ENCODE measurements around the gene GRB14.

Gene GRB14

DNA sequence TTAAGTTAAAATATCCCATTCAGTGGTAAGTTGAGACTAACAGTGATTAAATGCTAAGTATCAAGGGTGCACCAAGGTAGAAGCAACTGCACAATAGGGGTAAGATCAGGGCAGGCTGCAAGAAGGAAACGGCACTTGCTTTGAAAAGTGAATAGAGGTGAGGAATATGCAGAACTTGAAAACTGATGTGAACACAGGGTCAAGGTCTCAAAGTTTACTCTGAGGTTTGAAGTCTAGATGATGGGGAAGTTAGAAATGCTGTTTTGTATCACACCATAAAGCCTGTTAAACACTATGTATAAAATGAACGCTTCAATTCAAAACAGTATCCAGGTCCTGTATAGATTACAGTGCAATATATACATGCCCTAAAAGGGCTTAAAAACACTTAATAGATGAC, 50.8 kb downstream of the GRB14 start:
- Histone ChIP-seq H3K9ac (ENCODE audit: low read length) (no peak overlapping the region), H3K27me3 (replicated peaks; ENCODE audit: control insufficient read depth, insufficient read depth, low read length) (no peaks in the 10 kb centered on the region), H3K9me3 (ENCODE audit: control insufficient read depth, low read length) (no peaks in the 10 kb centered on the region), H3K4me3 (ENCODE audit: low read length) (no peak overlapping the region), H3K4me1 (ENCODE audit: control insufficient read depth, insufficient read depth, low read length) (no peaks in the 10 kb centered on the region), H3K36me3 (ENCODE audit: control insufficient read depth, insufficient read depth, low read length, severe bottlenecking) (no peaks in the 10 kb centered on the region)
- no peak for DNase-seq (ENCODE audit: low read depth)

- Histone ChIP-seq H3K9ac (ENCODE audit: low read length) (no peak overlapping the region), H3K4me3 (ENCODE audit: low read length) (no peak overlapping the region), H3K27me3 (replicated peaks; ENCODE audit: control insufficient read depth, insufficient read depth, low read length) (no peaks in the 10 kb centered on the region), H3K4me1 (ENCODE audit: control insufficient read depth, insufficient read depth, low read length) (no peaks in the 10 kb centered on the region), H3K9me3 (ENCODE audit: control insufficient read depth, low read length) (no peaks in the 10 kb centered on the region), H3K36me3 (ENCODE audit: control insufficient read depth, insufficient read depth, low read length, severe bottlenecking) (no peaks in the 10 kb centered on the region)
- no peak for DNase-seq (ENCODE audit: low read depth)
Observed at GRCh38 chr2:164569378-164569777, 51.9 kb downstream of the GRB14 start.

DNA sequence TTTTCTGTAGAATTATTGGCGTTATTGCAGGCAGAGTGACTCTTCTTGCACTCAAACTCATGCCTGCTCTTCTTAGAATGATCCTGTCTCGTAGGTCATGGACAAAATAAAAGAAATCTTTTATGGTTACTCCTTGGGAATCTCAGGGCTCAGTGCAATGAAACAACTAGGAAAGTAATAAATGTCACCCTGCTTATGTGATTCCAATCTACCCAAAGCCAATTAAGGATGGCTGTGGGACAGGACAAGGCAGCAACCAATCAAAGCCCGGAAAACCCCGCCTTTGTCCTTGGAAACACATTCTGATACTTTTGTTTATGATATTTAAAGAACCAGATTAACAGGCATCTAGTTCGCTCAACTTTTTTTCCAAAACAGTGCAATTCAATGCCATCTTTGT, 53.0 kb downstream of the GRB14 start:
- Histone ChIP-seq H3K27me3 (replicated peaks; ENCODE audit: control insufficient read depth, insufficient read depth, low read length) (no peaks in the 10 kb centered on the region), H3K9ac (ENCODE audit: low read length) (no peak overlapping the region), H3K36me3 (ENCODE audit: control insufficient read depth, insufficient read depth, low read length, severe bottlenecking) (no peaks in the 10 kb centered on the region), H3K4me3 (ENCODE audit: low read length) (no peak overlapping the region), H3K4me1 (ENCODE audit: control insufficient read depth, insufficient read depth, low read length) (no peaks in the 10 kb centered on the region), H3K9me3 (ENCODE audit: control insufficient read depth, low read length) (no peaks in the 10 kb centered on the region)
- DNase-seq (ENCODE audit: low read depth), result no peak

DNA sequence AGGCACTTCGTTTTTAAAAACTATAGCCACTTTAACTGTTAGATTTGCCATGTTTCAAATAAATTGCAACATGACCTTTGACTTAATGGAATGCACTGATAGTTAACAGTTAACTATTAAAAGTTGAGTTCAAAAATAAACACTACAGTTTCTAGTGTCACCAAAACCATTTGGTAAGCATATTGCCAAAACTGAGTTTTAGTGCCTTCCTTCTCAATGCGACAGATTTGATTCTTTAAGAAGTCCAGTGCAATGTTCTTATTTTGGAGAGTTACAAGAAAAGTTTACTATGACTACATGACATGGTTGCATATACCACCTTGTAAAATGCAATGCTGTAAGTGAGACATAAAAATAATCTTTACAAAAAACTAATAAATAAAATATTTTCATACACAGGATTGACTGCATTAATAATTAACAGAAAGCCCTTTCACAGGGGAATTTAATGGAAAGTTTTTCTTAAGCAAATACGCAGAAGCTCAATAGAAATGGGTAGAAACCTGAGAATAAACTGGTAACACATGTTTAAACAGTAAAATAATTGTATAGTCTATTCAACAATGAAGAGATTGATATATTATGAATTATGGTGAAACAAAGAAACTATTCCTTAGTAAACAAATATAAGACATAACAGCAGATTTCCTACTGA, 53.8 kb downstream of the GRB14 start:
- DNase-seq (ENCODE audit: low read depth), result no peak
- Histone ChIP-seq H3K4me3 (ENCODE audit: low read length) (no peak overlapping the region), H3K36me3 (ENCODE audit: control insufficient read depth, insufficient read depth, low read length, severe bottlenecking) (no peaks in the 10 kb centered on the region), H3K4me1 (ENCODE audit: control insufficient read depth, insufficient read depth, low read length) (peaks cover 6% of the 10 kb centered on the region), H3K9me3 (ENCODE audit: control insufficient read depth, low read length) (no peaks in the 10 kb centered on the region), H3K9ac (ENCODE audit: low read length) (no peak overlapping the region), H3K27me3 (replicated peaks; ENCODE audit: control insufficient read depth, insufficient read depth, low read length) (no peaks in the 10 kb centered on the region)

- H3K9me3 ChIP-seq (ENCODE audit: control insufficient read depth, low read length), result no peaks in the 10 kb centered on the region
- H3K36me3 ChIP-seq (ENCODE audit: control insufficient read depth, insufficient read depth, low read length, severe bottlenecking), result no peaks in the 10 kb centered on the region
- peaks cover 12% of the 10 kb centered on the region for H3K4me1 ChIP-seq (ENCODE audit: control insufficient read depth, insufficient read depth, low read length)
- no peak for DNase-seq (ENCODE audit: low read depth)
- no peaks in the 10 kb centered on the region for H3K27me3 ChIP-seq (replicated peaks; ENCODE audit: control insufficient read depth, insufficient read depth, low read length)
- no peak overlapping the region for H3K4me3 ChIP-seq (ENCODE audit: low read length)
- no peak overlapping the region for H3K9ac ChIP-seq (ENCODE audit: low read length)
Observed at GRCh38 chr2:164565359-164565758, 55.9 kb downstream of the GRB14 start.

- Histone ChIP-seq H3K4me1 (ENCODE audit: control insufficient read depth, insufficient read depth, low read length) (peaks cover 30% of the 10 kb centered on the region), H3K9me3 (ENCODE audit: control insufficient read depth, low read length) (no peaks in the 10 kb centered on the region), H3K9ac (ENCODE audit: low read length) (no peak overlapping the region), H3K36me3 (ENCODE audit: control insufficient read depth, insufficient read depth, low read length, severe bottlenecking) (no peaks in the 10 kb centered on the region), H3K4me3 (ENCODE audit: low read length) (no peak overlapping the region), H3K27me3 (replicated peaks; ENCODE audit: control insufficient read depth, insufficient read depth, low read length) (no peaks in the 10 kb centered on the region)
- DNase-seq (ENCODE audit: low read depth), result no peak
Observed at GRCh38 chr2:164562666-164563065, 58.6 kb downstream of the GRB14 start.

- Histone ChIP-seq H3K4me3 (ENCODE audit: low read length) (no peak overlapping the region), H3K27me3 (replicated peaks; ENCODE audit: control insufficient read depth, insufficient read depth, low read length) (no peaks in the 10 kb centered on the region), H3K36me3 (ENCODE audit: control insufficient read depth, insufficient read depth, low read length, severe bottlenecking) (no peaks in the 10 kb centered on the region), H3K9me3 (ENCODE audit: control insufficient read depth, low read length) (no peaks in the 10 kb centered on the region), H3K4me1 (ENCODE audit: control insufficient read depth, insufficient read depth, low read length) (peaks cover 34% of the 10 kb centered on the region), H3K9ac (ENCODE audit: low read length) (no peak overlapping the region)
- DNase-seq (ENCODE audit: low read depth), result no peak
Observed at GRCh38 chr2:164561991-164562390, 59.3 kb downstream of the GRB14 start.

DNA sequence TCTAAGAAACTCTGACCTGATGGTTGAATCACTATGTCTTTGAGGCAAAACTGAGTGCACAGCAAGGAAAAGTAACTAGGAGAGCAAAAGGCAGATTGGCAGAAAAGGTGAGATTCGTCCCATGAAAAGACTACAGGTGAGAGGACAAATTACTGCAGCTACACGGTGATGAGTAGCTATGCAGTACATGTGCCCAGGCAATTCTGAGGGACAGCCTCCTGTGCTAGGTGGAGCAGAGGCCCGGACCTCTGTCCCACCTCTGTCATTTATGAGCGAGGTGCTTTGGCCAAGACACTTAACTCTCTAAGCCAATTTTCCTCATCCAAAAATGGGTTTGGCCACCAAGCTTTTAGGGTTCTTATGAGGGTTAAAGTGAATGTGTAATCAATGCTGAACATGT, 59.9 kb downstream of the GRB14 start:
- H3K36me3 ChIP-seq (ENCODE audit: control insufficient read depth, insufficient read depth, low read length, severe bottlenecking), result no peaks in the 10 kb centered on the region
- no peaks in the 10 kb centered on the region for H3K9me3 ChIP-seq (ENCODE audit: control insufficient read depth, low read length)
- no peak overlapping the region for H3K9ac ChIP-seq (ENCODE audit: low read length)
- H3K4me1 ChIP-seq (ENCODE audit: control insufficient read depth, insufficient read depth, low read length), result peaks cover 34% of the 10 kb centered on the region
- no peak overlapping the region for H3K4me3 ChIP-seq (ENCODE audit: low read length)
- DNase-seq (ENCODE audit: low read depth), result no peak
- no peaks in the 10 kb centered on the region for H3K27me3 ChIP-seq (replicated peaks; ENCODE audit: control insufficient read depth, insufficient read depth, low read length)

DNA sequence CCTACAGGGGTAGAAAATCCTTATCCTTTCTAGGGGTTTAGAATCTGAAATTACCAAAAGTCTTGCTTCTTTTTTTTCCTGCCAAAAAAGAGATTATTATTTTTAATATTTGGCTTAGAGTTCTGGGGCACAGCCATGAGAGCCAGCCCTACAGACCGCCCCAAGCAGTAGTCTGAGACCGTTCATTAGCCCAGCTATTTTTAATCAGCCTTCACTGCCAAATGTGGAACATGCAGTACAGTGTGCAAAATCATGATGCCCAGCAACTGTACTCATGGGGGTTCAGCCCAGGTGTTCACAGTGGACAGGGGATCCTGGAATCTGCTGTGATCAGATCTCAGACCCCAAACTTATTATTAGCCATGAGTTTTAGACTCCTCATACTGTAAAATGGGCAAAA, 60.4 kb downstream of the GRB14 start:
- H3K36me3 ChIP-seq (ENCODE audit: control insufficient read depth, insufficient read depth, low read length, severe bottlenecking), result no peaks in the 10 kb centered on the region
- no peak overlapping the region for H3K4me3 ChIP-seq (ENCODE audit: low read length)
- peak overlapping the region; percentile 2 for H3K9ac ChIP-seq (ENCODE audit: low read length)
- peaks cover 34% of the 10 kb centered on the region for H3K4me1 ChIP-seq (ENCODE audit: control insufficient read depth, insufficient read depth, low read length)
- DNase-seq (ENCODE audit: low read depth), result no peak
- H3K27me3 ChIP-seq (replicated peaks; ENCODE audit: control insufficient read depth, insufficient read depth, low read length), result no peaks in the 10 kb centered on the region
- H3K9me3 ChIP-seq (ENCODE audit: control insufficient read depth, low read length), result no peaks in the 10 kb centered on the region

DNA sequence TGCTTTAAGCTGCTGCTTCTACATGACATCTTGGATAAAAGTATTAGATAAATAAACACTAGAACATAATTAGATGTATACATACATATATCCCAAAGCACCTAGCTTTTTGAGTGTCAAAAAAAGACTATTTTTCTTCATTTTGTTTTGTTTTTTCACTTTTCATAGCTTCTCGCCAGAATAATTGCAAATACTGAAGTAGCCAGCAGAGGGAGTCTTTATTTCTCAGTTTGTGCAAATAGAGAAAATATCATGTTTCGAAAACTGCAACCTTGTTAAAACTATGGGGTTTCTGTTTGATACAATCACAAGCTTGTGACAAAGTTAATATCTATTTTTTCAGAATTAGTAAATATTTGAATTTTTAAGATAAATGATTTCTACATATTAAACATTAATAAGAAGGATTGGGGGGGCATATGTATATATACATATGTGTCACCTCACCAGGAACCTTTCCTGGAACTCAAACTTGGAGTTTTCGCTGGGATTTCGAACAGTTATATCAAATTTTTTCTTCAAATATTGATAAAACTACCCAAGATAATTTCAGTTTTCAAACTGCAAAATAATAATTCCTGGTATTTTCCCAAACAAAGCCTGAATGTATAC, 61.0 kb downstream of the GRB14 start:
- Histone ChIP-seq H3K4me1 (ENCODE audit: control insufficient read depth, insufficient read depth, low read length) (peaks cover 34% of the 10 kb centered on the region), H3K9me3 (ENCODE audit: control insufficient read depth, low read length) (no peaks in the 10 kb centered on the region), H3K27me3 (replicated peaks; ENCODE audit: control insufficient read depth, insufficient read depth, low read length) (no peaks in the 10 kb centered on the region), H3K9ac (ENCODE audit: low read length) (peak overlapping the region; percentile 2), H3K4me3 (ENCODE audit: low read length) (no peak overlapping the region), H3K36me3 (ENCODE audit: control insufficient read depth, insufficient read depth, low read length, severe bottlenecking) (no peaks in the 10 kb centered on the region)
- DNase-seq (ENCODE audit: low read depth), result peak; percentile 84

- H3K4me3 ChIP-seq (ENCODE audit: low read length), result peak overlapping the region; percentile 48
- peak overlapping the region; percentile 39 for H3K9ac ChIP-seq (ENCODE audit: low read length)
- peaks cover 34% of the 10 kb centered on the region for H3K4me1 ChIP-seq (ENCODE audit: control insufficient read depth, insufficient read depth, low read length)
- H3K36me3 ChIP-seq (ENCODE audit: control insufficient read depth, insufficient read depth, low read length, severe bottlenecking), result no peaks in the 10 kb centered on the region
- DNase-seq (ENCODE audit: low read depth), result peak; percentile 29
- no peaks in the 10 kb centered on the region for H3K27me3 ChIP-seq (replicated peaks; ENCODE audit: control insufficient read depth, insufficient read depth, low read length)
- H3K9me3 ChIP-seq (ENCODE audit: control insufficient read depth, low read length), result no peaks in the 10 kb centered on the region
Observed at GRCh38 chr2:164558450-164558849, 62.8 kb downstream of the GRB14 start.

GRCh38 chr2:164554487-164554886, 66.8 kb downstream of the GRB14 start:
- DNase-seq (ENCODE audit: low read depth), result peak; percentile 13
- H3K9me3 ChIP-seq (ENCODE audit: control insufficient read depth, low read length), result no peaks in the 10 kb centered on the region
- H3K4me3 ChIP-seq (ENCODE audit: low read length), result no peak overlapping the region
- no peaks in the 10 kb centered on the region for H3K27me3 ChIP-seq (replicated peaks; ENCODE audit: control insufficient read depth, insufficient read depth, low read length)
- no peak overlapping the region for H3K9ac ChIP-seq (ENCODE audit: low read length)
- H3K36me3 ChIP-seq (ENCODE audit: control insufficient read depth, insufficient read depth, low read length, severe bottlenecking), result no peaks in the 10 kb centered on the region
- peaks cover 17% of the 10 kb centered on the region for H3K4me1 ChIP-seq (ENCODE audit: control insufficient read depth, insufficient read depth, low read length)
